HG02571 (cell line): ENCODE results near the gene KRT71.

ENCODE experiments used
- ATAC-seq: cut with Tn5 transposase; IDR thresholded peaks from one replicate; pipeline ENCODE4 v1.9.1; 2021; ENCODE audit warnings: mild to moderate bottlenecking, moderate library complexity; ENCODE audit not compliant: unreplicated experiment

KRT71 gene

GRCh38 chr12:52540531-52540930 lies 12.4 kb downstream of the KRT71 start:
- no peak for ATAC-seq

- ATAC-seq: no peak
These were observed 13.1 kb downstream of the KRT71 start for GRCh38 chr12:52539821-52540173.

DNA sequence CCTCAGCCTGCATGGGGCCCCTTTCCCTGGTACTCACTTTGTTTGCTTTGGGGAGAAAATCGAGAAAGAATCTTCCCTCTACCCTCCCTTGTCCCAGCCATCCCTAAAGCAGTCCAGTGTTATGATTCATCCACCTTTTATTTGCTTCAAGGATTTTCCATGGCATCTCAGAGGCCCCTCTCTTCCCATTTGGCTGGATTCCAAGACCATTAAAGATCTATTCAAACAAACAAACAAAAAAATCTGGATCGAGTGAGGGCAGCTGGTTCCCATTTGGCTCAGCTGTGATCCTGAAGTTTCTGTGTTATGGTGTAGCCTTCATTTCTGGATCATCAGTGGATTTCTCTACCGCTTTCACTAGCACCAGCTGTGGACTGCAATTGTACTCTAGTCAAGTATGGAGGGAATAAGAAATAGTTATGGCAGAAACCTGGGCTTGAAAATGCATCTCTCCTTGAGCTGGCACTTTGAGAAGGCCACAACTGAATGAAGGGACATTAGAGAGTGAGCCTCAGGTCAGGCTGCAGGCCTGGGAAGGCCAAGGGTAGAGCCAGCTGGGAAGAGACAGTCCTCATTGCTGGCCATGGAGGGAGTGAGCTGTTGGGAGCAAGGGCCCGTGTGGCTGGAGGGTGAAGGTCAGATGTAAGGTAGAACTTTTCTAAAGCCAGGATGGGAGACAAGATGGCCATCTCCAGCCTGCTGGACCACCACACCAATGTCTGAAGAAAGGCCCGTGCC lies 13.7 kb downstream of the KRT71 start:
- no peak for ATAC-seq

- no peak for ATAC-seq
These were observed 15.8 kb downstream of the KRT71 start for GRCh38 chr12:52537101-52537500.

GRCh38 chr12:52535574-52535973 lies 17.4 kb downstream of the KRT71 start:
- no peak for ATAC-seq

GRCh38 chr12:52534482-52534881 lies 18.5 kb downstream of the KRT71 start:
- ATAC-seq: no peak

- ATAC-seq: no peak
These were observed 19.1 kb downstream of the KRT71 start for GRCh38 chr12:52533686-52534470.

DNA sequence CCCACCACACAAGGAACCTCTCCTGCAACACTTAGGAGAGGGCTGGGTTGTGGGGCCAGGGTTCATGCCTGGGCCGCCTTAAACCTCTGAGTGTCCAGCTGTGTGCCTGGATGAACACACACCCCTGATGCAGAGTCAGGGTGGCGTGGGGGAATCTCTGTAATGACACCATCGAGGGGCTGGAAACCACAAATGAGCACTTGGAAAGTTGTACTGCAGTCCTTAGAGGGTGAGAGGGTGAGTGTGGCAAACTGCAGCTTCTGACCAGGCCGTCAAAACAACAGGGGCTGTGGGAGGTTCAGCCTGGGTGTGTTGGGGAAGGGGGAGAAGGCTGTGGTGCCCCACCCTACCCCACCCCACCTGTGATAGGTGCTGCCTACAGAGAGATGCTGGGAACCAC lies 20.3 kb downstream of the KRT71 start:
- no peak for ATAC-seq

GRCh38 chr12:52531566-52532300 lies 21.2 kb downstream of the KRT71 start:
- no peak for ATAC-seq

- ATAC-seq: no peak
These were observed 22.0 kb downstream of the KRT71 start for GRCh38 chr12:52530905-52531304.

DNA sequence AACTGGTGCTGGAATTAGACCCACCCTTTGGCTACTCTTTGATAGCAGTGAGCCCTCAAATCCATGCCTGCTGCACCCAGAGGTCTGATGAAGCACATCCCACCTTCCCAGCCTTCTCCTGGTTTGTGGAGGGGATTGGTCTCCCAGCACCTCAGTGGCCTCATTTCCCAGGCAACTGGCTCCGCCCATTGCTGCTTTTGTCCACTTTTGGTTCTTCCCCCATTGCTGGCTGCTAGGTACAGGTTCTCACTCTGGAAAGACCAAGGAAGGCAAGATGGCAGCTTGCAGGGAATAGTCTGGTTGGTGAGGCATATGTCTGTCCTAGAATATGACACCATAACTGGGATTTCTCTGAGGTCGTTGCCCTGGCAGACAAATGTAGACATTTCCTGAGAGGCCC lies 22.6 kb downstream of the KRT71 start:
- ATAC-seq: no peak

GRCh38 chr12:52529846-52530245 lies 23.1 kb downstream of the KRT71 start:
- no peak for ATAC-seq

GRCh38 chr12:52529417-52529816 lies 23.5 kb downstream of the KRT71 start:
- no peak for ATAC-seq

GRCh38 chr12:52528641-52529143 lies 24.3 kb downstream of the KRT71 start:
- ATAC-seq: no peak

- ATAC-seq: no peak
These were observed 25.7 kb downstream of the KRT71 start for GRCh38 chr12:52527121-52527800.

DNA sequence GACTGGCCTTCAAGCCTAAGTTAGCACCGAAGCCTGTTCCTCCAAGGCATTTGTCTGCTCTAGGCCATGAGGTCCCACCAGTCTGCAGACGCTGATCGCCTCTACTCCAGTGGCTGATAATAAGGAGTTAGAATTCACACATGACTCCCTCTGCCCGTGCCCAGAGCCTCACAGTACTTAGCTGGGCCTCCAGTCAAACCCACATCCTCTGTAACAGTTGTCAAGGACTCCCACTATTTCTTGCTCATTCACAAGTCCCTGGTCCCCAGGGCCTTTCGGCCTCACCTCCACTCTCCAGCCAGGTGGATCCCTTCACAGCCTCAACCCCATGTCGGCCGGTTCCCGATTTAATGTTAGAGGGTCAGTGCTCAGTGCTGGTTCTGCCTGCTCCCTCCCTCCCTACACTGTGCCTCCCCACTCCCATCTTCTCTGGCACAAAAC lies 26.4 kb downstream of the KRT71 start:
- no peak for ATAC-seq

- ATAC-seq: no peak
These were observed 27.1 kb downstream of the KRT71 start for GRCh38 chr12:52525661-52526499.

DNA sequence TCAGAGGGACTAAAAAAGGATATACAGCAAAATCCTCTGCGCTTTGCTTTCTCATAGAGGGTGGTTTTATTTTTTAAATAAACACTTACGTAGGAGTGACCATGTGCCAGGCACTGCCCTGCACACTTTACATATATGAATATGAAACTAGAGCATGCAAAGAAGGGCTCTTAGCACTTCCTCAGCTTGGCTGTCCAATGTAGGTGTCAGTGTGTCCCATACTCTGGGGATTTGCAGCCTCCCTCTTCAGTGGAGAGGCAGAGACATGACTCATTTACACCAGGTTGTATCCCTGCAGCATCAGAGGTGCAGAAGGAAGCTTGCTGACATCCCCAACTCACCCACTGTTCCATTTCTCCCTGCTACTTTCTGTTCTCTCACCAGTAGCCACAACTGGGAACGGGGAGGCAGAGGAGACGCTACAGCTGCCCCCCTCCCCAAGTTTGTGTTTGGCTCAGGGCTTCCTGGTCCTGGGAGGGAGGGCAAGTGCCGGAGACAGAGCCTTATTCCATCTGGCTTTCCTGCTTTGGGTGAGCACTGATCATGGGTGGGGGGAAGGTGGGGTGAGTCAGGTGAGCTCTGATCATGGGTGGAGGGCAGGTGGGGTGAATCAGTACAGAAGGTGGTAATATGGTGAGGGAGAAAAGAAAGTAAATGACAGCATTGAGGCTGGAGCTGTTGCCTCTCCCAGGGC lies 27.9 kb downstream of the KRT71 start:
- no peak for ATAC-seq

GRCh38 chr12:52524241-52524897 lies 28.6 kb downstream of the KRT71 start:
- no peak for ATAC-seq
